HK-2 (cell line): ENCODE results near the gene OST4.
"Not testable (repeated sequence)": the region's sequence is repeated elsewhere in the genome, so short reads cannot be mapped to it uniquely, and the experiment has no call there.

Experiments
- DNase-seq: peaks from one replicate; pipeline ENCODE4 v3.0.0-alpha.2; 2018; ENCODE audit not compliant: unreplicated experiment

OST4 gene

DNA sequence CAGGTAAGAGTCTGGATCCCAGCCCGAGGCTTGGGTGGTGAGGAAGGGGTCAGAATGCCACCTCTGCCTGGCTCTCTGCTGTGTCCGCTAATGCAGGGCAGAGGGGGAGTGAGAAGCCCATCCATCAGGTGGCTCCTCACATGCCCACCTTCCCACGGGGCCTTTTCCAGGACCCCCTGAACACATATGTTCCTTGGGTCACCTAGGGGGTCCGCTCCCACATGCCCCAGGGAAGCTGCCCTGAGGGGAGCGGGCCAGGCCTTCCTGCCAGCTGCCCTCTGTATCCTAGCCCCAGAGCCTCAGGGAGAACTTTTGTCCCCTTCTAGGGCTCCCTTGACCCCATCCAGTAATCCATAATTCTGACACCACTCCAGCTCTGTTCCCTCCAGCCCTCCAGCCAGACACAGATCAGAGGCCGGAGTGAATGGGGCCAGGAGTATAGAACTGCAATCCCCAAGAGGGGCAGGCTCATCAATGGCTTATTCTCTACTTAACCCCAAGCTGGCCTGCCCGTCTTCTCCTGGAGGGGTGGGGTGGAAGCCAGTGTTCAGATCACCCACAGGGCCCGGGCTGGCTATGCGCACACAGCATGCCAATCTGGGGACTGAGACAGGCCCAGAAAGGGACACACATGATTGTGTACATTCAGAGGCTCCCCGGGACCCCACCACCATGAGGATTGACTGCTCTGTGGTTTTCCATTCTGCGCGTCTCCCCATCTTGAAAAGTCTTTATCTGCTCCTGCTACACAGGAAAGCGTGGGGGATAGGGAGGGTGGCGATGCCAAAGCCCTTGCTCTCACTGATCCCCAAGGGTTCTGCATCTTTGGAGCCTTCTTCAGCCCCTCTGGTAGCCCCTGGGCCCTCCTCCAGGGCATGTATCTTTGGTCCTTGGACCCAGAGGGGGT lies 8.0 kb upstream of the OST4 start:
- no peak for DNase-seq

DNA sequence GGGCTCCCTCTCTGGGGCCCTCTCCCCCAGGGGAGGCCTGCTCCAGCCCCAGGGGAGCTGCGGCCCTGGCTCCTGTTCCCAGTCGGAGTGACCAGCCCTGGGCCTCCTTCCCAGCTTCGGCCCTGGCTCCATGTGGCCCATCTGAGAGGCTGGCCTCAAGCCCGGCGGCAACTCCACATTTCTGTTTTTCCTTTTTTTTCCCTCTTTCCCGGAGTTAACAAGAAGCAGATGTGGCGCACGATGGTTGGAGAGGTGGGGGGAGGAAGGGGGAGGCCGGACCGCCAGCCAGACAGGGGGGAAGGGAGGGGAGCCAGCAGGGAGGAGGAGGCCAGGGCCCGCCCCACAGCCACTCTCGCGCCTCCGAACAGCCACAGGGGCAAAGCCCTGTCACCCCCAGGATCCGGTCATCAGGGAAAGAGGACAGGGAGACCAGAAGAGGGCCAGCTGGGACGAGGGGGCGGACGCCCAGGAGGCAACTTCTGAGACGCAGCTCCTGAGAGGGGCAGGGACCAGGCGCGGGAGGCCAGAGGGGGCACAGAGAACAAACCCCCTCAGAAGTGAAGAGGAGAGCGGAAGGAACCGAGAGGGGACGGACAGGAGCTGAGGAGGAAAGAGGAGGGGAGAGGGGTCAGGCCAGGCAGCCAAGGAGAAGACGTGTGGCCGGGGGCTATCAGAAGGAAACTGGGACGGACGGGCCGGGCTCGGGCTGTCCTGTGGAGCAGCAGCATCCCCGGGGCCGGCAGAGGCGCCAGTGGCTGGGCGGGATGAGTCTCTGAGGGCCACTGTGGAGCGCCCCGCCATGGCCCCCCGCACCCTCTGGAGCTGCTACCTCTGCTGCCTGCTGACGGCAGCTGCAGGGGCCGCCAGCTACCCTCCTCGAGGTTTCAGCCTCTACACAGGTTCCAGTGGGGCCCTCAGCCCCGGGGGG lies 7.1 kb upstream of the OST4 start, which contains the start of gene EMILIN1:
Gene EMILIN1 (plus strand): TSS at position 349 of the 928 bp plus-strand sequence. CDS start 451 bp downstream, at position 800.
- no peak for DNase-seq

DNA sequence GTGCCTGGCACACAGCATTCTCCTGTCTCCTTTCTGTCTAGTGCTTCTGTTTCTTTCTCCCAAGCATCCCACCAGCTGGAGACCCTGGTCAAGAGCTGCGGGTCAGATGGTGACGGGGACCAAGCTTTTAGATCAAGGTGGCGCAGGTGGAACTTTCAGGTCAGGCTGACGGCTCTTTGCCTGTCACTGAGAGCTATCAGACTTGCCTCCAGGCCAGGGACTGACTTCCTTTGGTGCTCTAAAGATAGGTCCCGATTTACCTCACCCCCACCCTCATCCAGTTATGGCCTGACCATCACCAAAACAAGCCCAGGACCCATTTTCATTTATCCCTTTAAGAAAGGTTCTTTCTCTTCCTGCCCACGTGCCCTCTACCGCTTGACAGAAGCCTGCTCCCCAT lies 5.8 kb upstream of the OST4 start:
- DNase-seq, result no peak

DNA sequence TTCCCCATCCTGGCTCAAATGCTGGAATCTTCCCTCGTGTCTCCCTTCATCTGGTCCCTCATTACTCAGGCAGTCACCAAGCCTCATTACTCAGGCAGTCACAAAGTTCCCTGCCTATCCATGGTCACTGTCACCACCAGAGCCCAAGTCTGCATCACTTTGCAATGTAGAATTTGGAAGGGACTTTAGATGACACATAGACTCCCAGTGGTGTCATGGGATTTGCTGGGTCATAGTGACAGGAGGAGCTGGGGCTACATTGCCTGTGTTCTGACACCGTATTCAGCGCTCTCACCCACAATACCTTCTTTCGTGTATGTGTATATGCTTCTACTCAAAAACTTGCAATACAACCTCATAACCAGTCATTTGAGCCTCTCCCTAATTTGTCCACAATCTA lies 4.9 kb upstream of the OST4 start:
- DNase-seq, result no peak

DNA sequence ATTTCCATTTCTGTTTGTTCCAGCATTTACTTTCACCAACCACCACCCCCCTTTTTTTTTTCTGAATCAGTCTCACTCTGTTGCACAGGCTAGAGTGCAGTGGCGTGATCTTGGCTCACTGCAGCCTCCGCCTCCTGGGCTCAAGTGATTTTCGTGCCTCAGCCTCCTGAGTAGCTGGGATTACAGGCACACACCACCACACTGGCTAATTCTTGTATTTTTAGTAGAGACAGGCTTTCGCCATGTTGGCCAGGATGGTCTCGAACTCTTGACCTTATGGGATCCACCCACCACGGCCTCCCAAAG lies 4.1 kb upstream of the OST4 start:
- not testable (repeated sequence) for DNase-seq

DNA sequence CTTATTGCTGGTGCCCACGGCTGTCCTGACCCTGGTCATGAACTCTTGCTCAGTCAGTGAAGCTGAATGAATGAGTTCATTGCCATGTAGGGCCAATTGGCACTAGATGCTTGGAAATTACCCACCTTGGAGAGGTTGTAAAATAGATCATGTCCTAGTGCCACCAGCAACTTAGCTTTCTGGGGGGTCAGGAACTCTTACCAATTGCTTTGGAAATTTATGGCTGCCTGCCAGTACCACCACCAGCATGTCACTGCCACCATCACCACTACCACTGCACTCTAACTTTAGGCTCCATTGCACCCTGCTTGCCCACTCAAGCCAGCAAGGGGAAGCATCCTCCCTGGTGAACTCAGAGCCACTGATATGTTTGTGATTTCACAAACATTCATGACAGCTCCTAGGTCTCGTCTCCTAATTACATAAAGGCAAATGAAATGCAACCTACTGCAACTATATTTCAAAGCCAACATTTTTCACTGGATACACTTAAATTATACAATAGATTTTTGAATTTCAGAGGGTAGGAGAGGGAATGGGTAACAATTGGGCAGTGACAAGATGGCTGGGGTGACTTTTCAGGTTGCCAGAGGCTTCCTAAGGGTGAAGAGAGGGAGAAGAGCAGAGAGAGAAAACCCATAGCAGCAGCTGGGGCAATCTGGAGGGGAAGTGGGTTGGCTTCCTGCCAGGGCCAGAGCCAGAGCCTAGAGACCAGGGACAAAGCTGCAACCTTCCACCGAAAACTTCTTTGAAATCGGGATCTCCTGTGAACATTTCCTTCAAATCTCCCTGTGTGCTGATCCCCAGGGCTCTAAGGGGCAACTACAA lies 3.5 kb upstream of the OST4 start:
- no peak for DNase-seq

DNA sequence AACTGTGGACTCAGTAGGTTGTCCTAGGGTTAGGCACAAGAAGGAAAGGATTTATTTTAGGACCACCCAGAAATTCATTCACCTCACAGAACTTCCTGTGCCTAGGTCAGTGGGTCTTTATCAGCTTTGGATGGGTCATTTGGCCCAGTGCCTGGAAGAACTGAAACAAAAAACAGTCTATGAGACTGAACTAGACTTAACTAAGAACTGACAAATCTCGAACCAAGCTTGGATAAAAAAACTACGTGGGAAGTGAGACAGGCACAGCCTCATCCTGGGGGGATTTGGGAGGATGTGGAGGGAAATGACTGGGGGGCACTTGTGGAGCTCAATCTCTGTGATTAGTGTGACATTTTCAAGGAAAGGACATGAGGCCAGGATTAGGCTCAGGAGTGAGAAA lies 2.3 kb upstream of the OST4 start:
- DNase-seq, result no peak

DNA sequence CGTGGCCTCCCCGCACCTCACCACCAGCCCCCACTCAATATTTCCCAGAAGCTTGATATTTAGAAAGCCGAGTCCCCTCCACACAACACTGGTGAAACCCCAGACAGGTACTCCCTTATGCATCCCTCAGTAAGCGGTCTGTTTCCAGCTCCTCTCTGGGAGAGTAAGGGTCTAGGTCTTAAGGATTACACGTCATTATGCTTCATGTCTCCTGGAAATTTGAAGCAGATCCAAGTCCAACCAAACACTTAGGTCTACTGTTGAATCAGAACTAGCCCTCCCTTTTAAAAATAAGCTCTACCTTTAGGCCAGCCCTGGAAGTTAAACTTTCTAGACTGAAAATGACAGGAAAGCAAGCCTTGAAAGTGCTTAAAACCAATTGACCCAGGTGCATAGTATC lies 1.5 kb upstream of the OST4 start:
- DNase-seq, result no peak

DNA sequence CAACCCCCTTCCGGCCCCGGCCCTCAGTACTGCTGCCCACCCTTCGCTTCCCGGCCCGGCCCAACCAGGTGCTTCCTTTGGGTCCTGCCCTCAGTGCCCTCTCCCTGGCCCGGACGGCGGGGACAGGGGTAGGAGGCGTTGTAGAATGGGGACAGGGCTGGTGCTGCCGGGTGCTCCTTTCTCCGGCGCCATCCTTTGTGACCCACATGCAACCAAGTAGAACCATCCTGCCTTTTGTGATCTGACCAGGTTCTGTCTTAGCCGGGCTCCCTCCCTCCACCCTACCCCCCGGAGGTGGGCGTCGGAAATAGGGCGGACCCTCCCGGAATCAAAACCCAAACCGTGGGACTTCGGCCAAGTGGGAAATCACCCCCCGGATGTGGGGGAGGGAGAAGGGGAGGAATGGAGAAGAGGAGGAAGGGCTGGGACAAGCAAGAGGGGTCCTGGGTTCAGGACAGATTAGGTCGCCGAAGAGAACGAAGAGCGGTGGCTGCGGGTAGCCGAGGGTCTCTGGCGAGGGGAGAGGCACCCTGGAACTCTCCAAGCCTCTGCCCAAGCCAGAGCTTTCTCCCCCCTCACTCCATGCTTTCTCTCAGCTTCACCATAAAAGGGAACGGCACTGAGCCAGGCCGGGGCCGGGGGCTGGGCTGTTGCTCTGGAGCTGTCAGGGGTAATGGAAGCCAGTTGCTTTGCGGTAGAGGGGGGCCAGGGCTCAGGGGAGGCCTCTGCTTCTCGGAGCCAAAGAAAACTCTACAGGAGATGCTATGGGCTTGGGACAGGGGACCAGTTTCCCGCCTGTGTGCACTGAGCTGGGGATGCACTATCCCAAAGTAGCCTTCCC lies 756 bp upstream of the OST4 start:
- DNase-seq, result no peak

DNA sequence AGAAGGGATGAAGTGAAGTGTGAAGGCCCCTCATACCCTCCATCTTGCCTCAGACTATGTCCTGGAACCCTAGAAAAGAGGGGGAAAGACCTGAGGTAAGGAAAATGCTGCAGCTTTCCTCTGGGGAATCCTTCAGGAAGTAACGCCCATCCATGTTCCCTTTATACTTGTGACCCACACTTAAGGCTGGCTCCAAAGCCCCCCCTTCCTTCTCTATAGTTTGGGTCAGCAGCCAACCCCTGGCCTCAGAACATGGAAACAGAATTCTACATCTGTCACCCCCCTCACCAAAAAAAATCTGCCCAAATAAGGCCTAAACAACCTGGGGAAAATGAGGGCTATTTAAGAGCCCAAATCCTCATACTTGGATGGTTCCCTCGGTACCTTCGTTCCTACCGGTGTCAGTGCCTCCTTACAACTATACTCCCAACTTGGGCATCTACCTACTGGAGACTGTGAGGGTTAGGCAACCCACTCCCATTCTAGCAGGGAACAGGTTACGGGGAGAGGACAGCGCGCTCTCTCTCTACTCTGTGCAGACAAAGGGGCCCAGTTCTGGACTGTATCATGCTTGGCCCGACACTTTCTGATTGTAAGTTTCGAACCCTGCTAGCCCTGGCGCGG lies 689 bp downstream of the OST4 start:
- no peak for DNase-seq

DNA sequence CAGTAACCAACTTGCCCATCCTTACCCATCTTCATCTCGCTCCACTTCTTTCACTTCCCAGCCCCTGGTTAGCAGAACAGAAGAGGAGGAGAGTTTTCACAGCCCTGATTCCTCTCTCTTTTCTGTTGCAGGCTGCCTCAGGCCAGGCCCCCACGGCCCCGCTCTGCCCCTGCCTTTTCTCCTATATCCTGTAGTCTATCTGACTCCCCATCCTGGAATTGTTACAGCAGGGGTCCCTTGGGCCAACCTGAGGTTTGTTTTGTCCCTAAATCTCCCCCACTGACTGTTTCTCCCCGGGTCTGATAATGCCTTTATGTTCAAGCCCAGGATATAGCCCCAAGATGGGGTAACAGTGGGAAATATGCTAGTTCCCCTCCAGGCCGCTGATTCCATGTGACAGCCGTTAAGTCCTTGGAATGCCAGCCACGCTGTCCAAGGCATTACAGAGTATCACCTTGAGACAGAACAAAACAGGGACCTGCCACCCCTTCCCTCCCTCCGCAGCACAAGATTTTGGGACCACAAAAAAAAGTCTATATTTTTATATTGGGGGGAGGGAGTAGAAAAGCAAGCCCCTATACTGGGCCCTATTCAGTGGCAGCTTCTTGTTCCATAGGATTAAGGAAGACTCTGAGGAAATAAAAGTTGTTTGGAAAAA lies 1.4 kb downstream of the OST4 start:
- DNase-seq, result no peak

DNA sequence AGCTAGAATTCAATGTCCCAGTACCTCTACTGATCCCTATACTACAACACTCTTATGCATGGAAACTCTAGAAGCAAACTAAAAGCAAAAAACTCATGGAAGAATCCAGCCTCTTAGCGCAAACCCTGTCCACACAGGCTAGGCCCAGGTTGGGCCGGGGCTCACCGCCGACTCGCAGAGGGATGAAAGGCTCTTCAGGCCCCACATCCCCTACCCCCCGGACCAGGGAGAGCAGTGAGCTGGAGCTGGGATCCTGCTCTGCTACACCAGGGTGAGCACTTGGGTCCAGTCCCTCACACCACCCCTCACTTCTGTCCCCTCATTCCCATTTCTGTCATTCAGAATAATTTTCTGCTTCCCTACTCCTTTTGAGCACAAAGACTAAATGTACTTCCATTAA lies 2.0 kb downstream of the OST4 start:
- DNase-seq, result no peak

DNA sequence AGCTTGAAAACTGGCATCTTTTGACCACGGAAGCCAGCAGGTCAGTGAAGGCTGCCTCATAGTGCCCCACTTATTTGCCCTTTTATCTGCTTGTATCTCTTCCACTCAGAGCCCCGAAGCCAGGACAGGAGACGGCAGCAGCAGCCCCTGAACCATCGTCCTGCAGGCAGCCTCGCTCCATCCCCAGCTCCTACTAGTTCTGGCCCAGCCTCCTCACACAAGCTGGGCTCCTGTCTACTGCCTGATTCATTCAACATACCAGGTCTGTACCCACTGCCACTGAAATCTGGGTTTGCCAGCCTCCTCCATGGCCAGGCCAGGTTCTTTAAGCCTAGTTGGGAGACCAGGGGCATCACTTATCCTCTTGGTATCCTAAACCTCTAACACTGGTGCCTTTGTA lies 4.1 kb downstream of the OST4 start:
- no peak for DNase-seq

DNA sequence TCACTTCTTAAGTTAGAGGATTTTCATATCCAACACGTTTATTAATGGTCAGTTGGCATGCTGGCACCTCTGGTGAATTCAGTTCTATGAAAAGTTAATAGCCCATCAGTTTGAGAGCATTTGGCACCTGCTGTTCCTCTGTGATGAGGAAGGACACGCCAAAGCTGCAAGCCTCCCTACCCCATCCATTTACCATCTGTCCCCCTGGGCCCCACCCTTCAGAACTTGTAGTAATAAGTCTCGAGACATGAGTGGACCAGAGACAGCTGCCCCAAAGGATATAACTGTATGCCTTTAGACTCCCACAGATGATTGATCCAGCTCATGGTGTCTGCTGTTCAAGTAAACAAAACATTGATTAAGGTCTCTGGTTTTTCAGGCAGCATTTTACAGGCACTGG lies 6.3 kb downstream of the OST4 start:
- no peak for DNase-seq

DNA sequence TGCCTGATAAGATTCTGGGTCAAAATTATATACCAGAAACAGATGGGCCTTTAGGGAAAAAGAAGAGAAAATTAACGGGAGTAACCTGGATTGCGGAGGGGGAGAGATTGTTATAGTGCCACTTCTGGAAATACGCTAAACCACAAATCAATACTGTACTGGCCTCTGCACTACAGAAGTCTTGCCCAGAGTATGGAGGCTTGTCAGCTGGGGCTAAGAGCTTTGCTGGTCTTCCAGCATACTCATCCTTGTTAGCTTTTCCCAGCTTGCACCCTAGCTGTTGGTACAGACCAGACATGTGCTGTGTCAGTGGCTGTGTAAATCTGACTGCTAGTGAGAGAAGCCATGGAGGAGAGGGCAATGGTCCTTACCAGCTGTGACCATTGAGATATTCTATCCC lies 11.1 kb downstream of the OST4 start:
- DNase-seq, result no peak

DNA sequence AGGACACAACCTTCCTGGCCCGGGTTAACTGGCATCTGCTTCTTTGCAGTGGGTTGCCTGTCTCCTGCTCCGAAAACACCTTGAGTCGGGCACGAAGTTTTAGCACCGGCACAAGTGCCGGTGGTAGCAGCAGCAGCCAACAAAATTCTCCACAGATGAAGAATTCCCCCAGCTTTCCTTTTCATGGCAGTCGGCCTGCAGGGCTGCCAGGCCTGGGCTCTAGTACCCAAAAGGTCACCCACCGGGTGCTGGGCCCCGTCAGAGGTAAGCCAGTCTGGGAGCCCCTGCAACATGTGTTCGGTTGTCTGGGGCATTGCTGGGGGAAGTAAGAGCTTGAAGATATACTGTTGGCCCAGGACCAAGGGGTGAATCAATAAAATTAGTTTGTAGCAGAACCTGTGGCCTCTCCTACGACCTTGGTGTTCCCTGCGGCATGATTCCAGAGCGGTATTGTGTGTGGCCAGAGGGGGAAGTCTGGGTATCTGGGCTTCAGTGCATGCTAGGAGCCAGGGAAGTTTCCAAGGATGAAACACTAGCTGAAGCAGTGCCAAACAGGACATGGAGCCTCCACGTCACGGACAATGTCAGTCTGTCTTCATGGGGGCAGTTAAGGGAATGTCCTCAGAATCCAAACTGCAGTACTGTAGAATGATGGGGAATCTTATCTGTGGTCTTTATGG lies 12.2 kb downstream of the OST4 start:
- no peak for DNase-seq

DNA sequence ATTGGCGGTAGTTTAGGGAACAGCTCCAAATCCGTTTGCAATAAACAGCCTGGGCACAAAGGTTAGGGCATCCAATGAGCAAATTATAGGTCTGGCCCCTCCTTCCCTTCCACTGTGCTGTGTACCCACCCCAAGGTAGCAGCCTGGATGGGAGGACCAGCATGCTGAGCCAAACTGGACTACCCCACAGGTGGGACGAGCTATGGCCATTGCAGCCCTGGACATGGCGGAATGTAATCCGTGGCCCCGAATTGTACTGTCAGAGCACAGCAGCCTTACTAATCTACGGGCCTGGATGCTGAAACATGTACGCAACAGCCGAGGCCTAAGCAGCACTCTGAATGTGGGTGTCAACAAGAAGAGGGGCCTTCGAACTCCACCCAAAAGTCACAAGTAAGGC lies 13.2 kb downstream of the OST4 start:
- DNase-seq, result no peak

DNA sequence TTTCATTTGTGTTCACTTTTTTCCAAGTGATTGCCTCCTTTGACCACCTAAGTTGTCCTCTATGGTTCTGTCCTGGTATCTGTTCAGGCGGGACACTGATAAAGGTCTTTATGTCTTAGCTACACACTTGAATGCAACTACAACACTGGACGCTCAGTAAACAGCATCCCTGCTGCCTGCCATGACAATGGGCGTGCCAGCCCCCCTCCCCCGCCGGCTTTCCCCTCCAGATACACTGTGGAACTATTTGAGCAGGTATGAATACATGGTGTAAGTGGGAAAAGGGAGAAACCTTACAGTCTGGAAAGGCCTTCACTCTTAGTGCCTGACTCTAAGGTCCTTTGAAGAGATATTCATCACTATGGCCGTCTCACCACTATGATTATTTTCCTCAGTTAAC lies 14.3 kb downstream of the OST4 start:
- no peak for DNase-seq

DNA sequence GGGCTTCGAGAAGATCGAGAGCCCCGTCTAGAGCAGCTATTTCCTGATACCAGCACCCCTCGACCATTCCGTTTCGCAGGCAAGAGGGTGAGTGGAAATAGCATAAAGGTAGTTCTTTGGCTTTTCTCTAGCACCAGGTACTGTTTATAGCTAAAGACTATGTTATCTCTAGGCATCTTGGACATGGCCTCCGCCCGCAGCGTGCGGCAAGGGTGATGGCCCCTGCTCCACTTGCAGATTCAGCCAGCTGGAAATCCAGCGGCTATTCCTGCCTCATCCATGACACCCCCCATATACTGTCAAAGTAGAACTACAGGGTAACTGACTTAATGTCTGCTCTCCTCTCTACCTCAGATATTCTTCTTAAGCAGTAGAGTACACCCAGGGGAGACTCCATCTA lies 16.7 kb downstream of the OST4 start:
- DNase-seq, result no peak

DNA sequence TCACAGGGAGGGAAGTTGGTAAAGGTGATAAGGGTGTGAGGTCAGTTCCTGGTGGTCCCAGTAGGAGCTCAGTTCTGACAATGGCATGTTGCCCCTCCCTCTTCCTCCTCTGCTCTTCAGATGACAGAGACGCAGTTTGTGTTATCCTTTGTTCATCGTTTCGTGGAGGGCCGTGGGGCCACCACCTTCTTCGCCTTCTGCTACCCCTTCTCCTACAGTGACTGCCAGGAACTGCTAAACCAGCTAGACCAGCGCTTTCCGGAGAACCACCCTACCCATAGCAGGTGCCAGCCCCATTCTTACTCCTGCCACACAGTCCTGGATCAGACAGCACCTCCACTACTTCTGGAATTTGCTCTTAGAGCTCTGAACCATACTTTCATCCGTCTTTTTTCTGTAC lies 17.7 kb downstream of the OST4 start:
- no peak for DNase-seq
